Measurements from ENCODE around the gene LRPAP1.
"Not testable (repeated sequence)": the region's sequence is repeated elsewhere in the genome, so short reads cannot be mapped to it uniquely, and the experiment has no call there.

- not testable (repeated sequence) for TF ChIP-seq CTCF (conservative IDR thresholded peaks at IDR 0.05; ENCODE audit: low read depth, low read length); EZH2 (IDR thresholded peaks at IDR 0.05; ENCODE audit: borderline replicate concordance, low read depth, low read length, poor library complexity, severe bottlenecking)
Observed at GRCh38 chr4:3535812-3536211, 3.6 kb upstream of the LRPAP1 start.
